Stomach smooth muscle (tissue), 2 donors: ENCODE results near the gene OR4D2.

Source experiments
- H3K27ac ChIP-seq: one replicate; pipeline ENCODE4 v1.7.0; 2013; ENCODE audit warnings: mild to moderate bottlenecking, low read length, inconsistent platforms
- H3K27me3 ChIP-seq, 2 donors: one replicate each; pipeline ENCODE4 v1.7.0; 2013; ENCODE audit warnings: low read length in 2 of 2; ENCODE audit not compliant: insufficient read depth in 2 of 2, control insufficient read depth in 1 of 2
- H3K36me3 ChIP-seq, 2 donors: one replicate each; pipeline ENCODE4 v1.7.0; 2013; ENCODE audit warnings: low read length in 2 of 2; ENCODE audit not compliant: control insufficient read depth in 2 of 2, insufficient read depth in 2 of 2
- H3K4me1 ChIP-seq: one replicate; pipeline ENCODE4 v1.7.0; 2013; ENCODE audit warnings: low read length; ENCODE audit not compliant: control insufficient read depth, insufficient read depth
- H3K4me3 ChIP-seq, 2 donors: one replicate each; pipeline ENCODE4 v1.7.0; 2013; ENCODE audit warnings: low read length in 2 of 2
- H3K9ac ChIP-seq, 2 donors: one replicate each; pipeline ENCODE4 v1.7.0; 2013; ENCODE audit warnings: low read length in 2 of 2, mild to moderate bottlenecking in 1 of 2
- H3K9me3 ChIP-seq, 2 donors: one replicate each; pipeline ENCODE4 v1.7.0; 2013; ENCODE audit warnings: low read length in 2 of 2; ENCODE audit not compliant: control insufficient read depth in 2 of 2
- donor health status: healthy.
- donor health status: Pancreatic carcinoma.

Gene OR4D2

DNA sequence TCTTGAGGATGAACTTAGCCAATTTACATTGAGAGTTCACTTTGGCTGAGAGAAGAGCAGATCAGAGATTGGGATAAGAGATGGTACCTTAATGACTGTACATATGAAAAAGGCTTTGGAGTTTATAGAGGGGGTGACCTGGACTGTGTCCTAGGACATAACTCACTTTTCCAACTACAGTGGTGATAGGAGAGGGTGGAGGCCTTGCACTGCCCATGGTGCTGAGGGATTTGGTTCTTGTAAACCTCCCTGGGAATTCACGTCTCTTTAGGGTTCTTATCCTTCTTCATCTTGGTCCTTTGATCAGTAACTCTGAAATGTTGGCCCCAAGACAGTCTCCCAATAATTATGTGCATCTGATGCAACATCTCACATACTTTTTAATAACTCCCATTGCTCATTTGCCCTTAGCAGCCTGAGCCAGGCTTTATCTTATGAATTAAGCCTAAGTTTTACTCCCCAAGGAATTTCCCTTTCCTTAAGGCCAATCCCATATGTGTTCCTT, 18.8 kb upstream of the OR4D2 start, which contains the start of gene OR4D1:
Gene OR4D1 (plus strand): TSS at position 455 of the 505 bp plus-strand sequence. CDS start 6,770 bp downstream, outside the sequence.
- H3K4me1 ChIP-seq, result no peaks in the 10 kb centered on the region
- H3K27ac ChIP-seq, result no peak within 1 kb of the TSS
- H3K9me3 ChIP-seq, result peaks cover 8 to 14% of the 10 kb centered on the region in 2 donors
- H3K27me3 ChIP-seq, result peaks cover 2 to 15% of the 10 kb centered on the region in 2 donors
- H3K36me3 ChIP-seq, result no peaks in the 10 kb centered on the region
- no peak within 1 kb of the TSS for H3K4me3 ChIP-seq
- H3K9ac ChIP-seq, result no peak within 1 kb of the TSS

DNA sequence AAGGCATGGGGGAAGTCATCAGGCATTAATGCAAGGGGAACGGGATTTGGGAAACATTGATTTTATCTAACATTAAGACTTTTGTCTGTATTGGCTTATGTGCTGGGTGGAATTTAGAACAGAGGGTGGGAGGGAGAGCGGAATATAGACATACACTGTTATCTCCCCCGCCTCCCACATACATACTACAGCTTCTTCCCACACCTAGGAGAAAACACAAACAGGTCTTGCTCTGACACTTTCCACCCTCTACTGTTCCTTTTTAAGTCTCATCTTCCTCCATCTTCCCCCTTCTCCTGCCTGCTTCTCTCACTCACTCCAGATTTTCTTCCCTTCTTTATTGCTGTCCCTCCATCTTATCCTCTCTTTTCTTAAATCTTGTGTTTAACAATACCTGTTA, 18.2 kb upstream of the OR4D2 start:
- Histone ChIP-seq H3K4me1 (no peaks in the 10 kb centered on the region), H3K27me3 (peaks cover 4 to 17% of the 10 kb centered on the region in 2 donors)

DNA sequence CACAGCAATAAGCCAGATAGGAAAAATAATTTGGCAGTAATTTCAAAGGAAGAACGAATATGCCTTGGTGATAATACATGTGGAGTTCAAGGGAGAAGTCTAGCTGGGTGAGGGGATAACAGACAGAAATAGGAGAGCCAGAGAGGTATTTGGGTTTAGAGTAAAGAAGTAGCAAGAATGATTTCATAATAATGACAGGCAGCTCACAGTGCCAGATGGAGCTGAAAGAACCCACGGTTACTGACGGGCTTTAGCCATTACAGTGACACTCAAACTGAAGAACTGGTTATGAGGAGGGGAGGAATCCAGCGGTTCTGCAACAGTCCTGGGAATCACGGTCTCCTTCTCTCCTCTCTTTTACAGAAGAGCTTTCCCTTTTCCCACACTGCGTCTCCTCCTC, 16.4 kb upstream of the OR4D2 start:
- H3K36me3 ChIP-seq, result no peaks in the 10 kb centered on the region
- H3K4me1 ChIP-seq, result no peaks in the 10 kb centered on the region
- peaks cover 2 to 8% of the 10 kb centered on the region in 2 donors for H3K9me3 ChIP-seq
- H3K9ac ChIP-seq, result no peak overlapping the region
- no peak overlapping the region for H3K4me3 ChIP-seq
- no peak overlapping the region for H3K27ac ChIP-seq
- peaks cover 9 to 21% of the 10 kb centered on the region in 2 donors for H3K27me3 ChIP-seq

More for the DNA sequence above, 18.2 kb upstream of the OR4D2 start:
- Histone ChIP-seq H3K9ac (no peak overlapping the region), H3K27ac (no peak overlapping the region), H3K4me3 (no peak overlapping the region), H3K36me3 (no peaks in the 10 kb centered on the region), H3K9me3 (peaks cover 8 to 14% of the 10 kb centered on the region in 2 donors)

DNA sequence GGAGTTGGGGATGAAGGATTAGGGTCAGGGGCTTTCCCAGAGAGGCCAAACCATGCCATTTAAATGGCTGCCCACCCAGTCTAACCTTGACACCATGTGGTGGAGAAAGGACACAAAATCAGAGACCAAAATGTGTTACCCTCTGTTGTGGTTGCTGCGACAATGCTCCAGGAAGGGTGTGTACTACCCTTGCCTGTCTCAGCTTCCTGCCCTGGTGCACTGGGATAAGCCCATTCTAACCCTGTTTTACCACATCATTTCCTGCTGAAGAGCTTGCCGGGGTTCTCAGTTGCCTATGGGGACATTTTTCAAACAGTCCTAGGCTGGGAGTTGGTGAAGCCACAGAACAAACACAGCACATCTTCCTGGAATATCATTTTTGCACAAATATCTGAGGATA, 13.7 kb upstream of the OR4D2 start:
- H3K9me3 ChIP-seq, result no peaks in the 10 kb centered on the region
- no peak overlapping the region for H3K9ac ChIP-seq
- H3K4me1 ChIP-seq, result peaks cover 4% of the 10 kb centered on the region
- no peak overlapping the region for H3K27ac ChIP-seq
- no peaks in the 10 kb centered on the region for H3K36me3 ChIP-seq
- peaks cover 26 to 32% of the 10 kb centered on the region in 2 donors for H3K27me3 ChIP-seq
- no peak overlapping the region for H3K4me3 ChIP-seq

DNA sequence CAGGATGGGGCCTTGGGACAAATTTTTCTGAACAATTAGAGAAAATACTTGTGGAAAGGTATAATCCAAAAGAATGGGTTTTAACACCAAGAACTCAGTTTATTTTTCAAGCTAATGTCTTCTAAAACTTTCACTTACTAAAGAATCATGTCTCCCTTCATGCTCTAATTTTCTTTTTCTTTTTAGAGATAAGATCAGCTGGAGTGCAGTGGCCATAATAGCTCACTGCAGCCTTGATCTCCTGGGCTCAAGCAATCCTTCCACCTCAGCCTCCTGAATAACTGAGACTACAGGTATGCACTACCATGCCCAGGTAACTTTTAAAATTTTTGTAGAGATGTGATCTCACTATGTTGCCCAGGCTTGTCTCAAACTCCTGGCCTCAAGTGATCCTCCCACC, 13.1 kb upstream of the OR4D2 start:
- Histone ChIP-seq H3K9ac (no peak overlapping the region), H3K9me3 (no peaks in the 10 kb centered on the region), H3K4me1 (peaks cover 4% of the 10 kb centered on the region), H3K36me3 (no peaks in the 10 kb centered on the region), H3K27me3 (peaks cover 26 to 30% of the 10 kb centered on the region in 2 donors), H3K27ac (no peak overlapping the region), H3K4me3 (no peak overlapping the region)

DNA sequence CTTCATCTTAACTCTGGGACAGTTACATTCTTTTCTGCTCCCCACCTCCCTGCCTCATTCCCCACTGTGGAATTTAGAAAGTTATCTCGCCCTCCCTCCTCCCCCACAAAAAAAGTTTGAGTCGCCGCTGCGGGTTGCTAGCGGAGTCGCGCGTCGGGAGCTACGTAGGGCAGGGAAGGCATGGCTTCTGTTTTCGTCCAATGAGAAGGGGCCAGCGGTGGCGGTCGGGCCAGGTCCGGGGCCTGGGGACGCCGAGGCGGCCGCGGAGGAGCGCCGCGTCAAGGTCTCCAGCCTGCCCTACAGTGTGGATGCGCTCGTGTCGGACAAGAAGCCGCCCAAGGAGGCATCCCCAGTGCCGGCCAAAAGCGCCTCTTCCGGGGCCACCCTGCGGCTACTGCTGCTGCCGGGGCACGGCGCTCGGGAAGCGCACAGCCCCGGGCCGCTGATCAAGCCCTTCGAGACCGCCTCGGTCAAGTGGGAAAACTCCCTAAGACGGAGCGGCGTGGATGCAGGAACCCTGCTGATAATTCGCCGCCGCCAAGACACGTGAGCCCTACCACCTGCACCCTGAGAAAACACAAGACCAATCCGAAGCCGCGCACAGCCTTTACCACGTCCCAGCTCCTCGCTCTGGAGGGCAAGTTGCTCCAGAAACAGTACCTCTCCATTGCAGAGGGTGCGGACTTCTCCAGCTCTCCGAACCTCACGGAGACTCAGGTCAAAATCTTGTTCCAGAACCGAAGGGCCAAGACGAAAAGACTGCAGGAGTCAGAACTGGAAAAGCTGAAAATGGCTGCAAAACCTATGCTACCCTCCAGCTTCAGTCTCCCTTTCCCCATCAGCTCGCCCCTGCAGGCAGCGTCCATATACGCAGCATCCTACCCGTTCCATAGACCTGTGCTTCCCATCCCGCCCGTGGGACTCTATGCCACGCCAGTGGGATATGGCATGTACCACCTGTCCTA, 9.7 kb upstream of the OR4D2 start:
- no peak overlapping the region for H3K27ac ChIP-seq
- H3K9ac ChIP-seq, result no peak overlapping the region
- peaks cover 4% of the 10 kb centered on the region for H3K4me1 ChIP-seq
- no peaks in the 10 kb centered on the region for H3K36me3 ChIP-seq
- H3K9me3 ChIP-seq, result no peaks in the 10 kb centered on the region
- peaks cover 28 to 36% of the 10 kb centered on the region in 2 donors for H3K27me3 ChIP-seq
- H3K4me3 ChIP-seq, result peak overlapping the region; percentile 60 to 70

DNA sequence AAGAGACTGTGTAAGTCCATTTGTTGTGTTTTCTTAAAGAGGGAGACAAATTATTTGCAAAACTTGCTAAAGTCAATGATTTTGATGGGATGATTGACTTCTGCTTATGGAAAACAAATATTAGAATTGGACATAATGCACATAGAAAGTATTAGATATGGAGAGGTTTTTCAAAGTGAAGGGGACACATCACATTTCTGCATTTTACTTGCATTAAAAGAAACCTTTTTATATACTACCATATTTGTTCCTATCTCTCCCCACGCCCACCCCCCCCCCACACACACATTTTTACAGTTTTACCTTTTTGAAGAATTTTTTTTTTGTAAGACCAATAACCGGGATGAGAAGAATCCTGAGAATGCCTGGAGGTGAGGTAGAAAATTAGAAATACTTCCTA, 8.6 kb upstream of the OR4D2 start:
- no peaks in the 10 kb centered on the region for H3K36me3 ChIP-seq
- H3K9me3 ChIP-seq, result no peaks in the 10 kb centered on the region
- no peak overlapping the region for H3K9ac ChIP-seq
- H3K4me3 ChIP-seq, result no peak overlapping the region
- H3K27ac ChIP-seq, result no peak overlapping the region
- H3K4me1 ChIP-seq, result peaks cover 4% of the 10 kb centered on the region
- H3K27me3 ChIP-seq, result peaks cover 24 to 33% of the 10 kb centered on the region in 2 donors

DNA sequence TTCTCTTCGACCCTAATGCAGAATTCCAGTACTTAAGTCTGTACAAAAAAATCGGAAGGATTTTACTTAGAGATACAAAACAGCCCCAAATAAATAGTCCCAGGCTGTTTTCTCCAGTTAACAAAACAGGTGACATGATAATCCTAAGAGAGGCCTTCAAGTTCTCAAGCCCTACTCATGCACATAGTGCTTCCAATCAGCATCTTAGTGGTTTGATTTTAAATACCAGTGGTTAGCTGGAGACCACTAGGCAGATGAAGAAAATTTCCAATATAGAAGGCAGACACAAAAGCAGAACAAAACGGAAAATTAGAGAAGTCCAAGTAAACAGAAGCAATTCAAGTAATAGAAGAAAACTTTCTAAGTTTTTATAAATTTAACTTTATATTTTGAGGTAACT, 5.2 kb upstream of the OR4D2 start:
- H3K9ac ChIP-seq, result no peak overlapping the region
- peaks cover 15 to 26% of the 10 kb centered on the region in 2 donors for H3K27me3 ChIP-seq
- no peaks in the 10 kb centered on the region for H3K9me3 ChIP-seq
- H3K27ac ChIP-seq, result no peak overlapping the region
- H3K4me3 ChIP-seq, result no peak overlapping the region
- H3K36me3 ChIP-seq, result no peaks in the 10 kb centered on the region
- H3K4me1 ChIP-seq, result peaks cover 4% of the 10 kb centered on the region

DNA sequence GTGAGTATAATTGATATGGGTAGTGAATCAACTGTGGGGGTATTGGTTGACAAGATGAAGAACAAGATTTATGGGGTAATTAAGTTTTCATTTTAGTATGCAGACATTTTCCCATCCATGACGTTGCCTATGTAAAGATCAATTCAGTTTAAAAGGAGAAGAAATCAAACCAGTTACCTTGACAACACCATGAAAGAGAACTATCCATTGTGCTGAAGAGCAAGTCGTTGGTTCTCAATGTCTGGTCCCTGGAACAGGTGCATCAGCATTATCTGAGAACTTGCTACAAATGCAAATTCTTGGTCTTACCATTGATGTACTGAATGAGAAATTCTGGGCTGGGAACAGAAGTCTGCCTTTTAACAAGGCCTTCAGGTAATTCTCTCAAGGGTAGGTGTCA, 801 bp upstream of the OR4D2 start:
- Histone ChIP-seq H3K27ac (no peak overlapping the region), H3K9me3 (no peaks in the 10 kb centered on the region), H3K4me3 (no peak overlapping the region), H3K36me3 (no peaks in the 10 kb centered on the region), H3K9ac (no peak overlapping the region), H3K4me1 (no peaks in the 10 kb centered on the region), H3K27me3 (peaks cover 2 to 3% of the 10 kb centered on the region in 2 donors)

DNA sequence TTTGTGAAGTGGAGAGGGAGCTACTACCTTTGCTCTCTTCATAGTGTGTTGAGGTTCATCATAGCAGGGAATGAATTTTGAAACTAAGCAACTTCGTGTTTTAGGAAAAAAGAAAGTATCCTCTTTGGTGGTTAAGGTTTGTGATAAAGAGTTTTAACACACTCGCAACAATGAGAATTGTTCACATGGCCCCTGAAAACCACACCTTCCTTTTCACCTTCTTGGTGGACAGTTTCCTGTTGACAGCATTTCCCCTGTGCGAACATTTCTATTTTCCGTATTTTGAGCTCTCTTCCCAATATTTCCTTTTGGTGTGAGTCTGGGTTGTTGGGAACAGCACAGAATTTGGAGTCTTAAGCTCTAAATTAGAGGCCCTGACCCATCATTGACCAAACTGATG, 3.8 kb downstream of the OR4D2 start:
- Histone ChIP-seq H3K27me3 (peaks cover 0 to 2% of the 10 kb centered on the region in 2 donors), H3K4me3 (no peak overlapping the region), H3K36me3 (no peaks in the 10 kb centered on the region), H3K27ac (no peak overlapping the region), H3K4me1 (no peaks in the 10 kb centered on the region), H3K9me3 (no peaks in the 10 kb centered on the region), H3K9ac (no peak overlapping the region)
